Ishikawa (cell line): ENCODE results near the gene PTPRJ.

Source experiments
- CREB1 ChIP-seq: IDR thresholded peaks from 2 replicates; pipeline ENCODE4 v1.6.1; 2012; ENCODE audit warnings: low read depth
- EGR1 ChIP-seq: IDR thresholded peaks from 2 replicates; pipeline ENCODE4 v1.6.1; 2012
- EP300 ChIP-seq: IDR thresholded peaks from 2 replicates; pipeline ENCODE4 v1.6.1; 2012; ENCODE audit warnings: borderline replicate concordance
- FOXM1 ChIP-seq: IDR thresholded peaks from 2 replicates; pipeline ENCODE4 v1.6.1; 2012; ENCODE audit warnings: low read depth, borderline replicate concordance
- MAX ChIP-seq: IDR thresholded peaks from 2 replicates; pipeline ENCODE4 v1.6.1; 2012
- RAD21 ChIP-seq: IDR thresholded peaks from 2 replicates; pipeline ENCODE4 v1.6.1; 2012; ENCODE audit warnings: low read depth
- USF1 ChIP-seq: IDR thresholded peaks from 2 replicates; pipeline ENCODE4 v1.6.1; 2012

GRCh38 chr11:48141475-48142122 is 161.2 kb downstream of the PTPRJ start:
- TF ChIP-seq RAD21 (no peak), FOXM1 (no peak), EP300 (no peak), USF1 (no peak), EGR1 (no peak), CREB1 (no peak), MAX (no peak)
